Kidney tubule cell (primary cell): ENCODE results near the gene RGS7BP.
"Not testable (repeated sequence)": the region's sequence is repeated elsewhere in the genome, so short reads cannot be mapped to it uniquely, and the experiment has no call there.

Experiments
- DNase-seq: peaks from one replicate; pipeline ENCODE4 v3.0.0-alpha.2; 2018; ENCODE audit warnings: low spot score

Gene RGS7BP

GRCh38 chr5:64558641-64559040 lies 52.8 kb downstream of the RGS7BP start:
- DNase-seq: not testable (repeated sequence)

- DNase-seq: peak; percentile 61
These were observed 60.6 kb downstream of the RGS7BP start for GRCh38 chr5:64566310-64566916.

GRCh38 chr5:64569858-64570257 lies 64.0 kb downstream of the RGS7BP start:
- DNase-seq: no peak

- DNase-seq: no peak
These were observed 64.7 kb downstream of the RGS7BP start for GRCh38 chr5:64570395-64570996.

GRCh38 chr5:64575561-64575960 lies 69.7 kb downstream of the RGS7BP start:
- no peak for DNase-seq

- no peak for DNase-seq
These were observed 70.4 kb downstream of the RGS7BP start for GRCh38 chr5:64576250-64576649.

GRCh38 chr5:64585646-64586045 lies 79.8 kb downstream of the RGS7BP start:
- no peak for DNase-seq

- DNase-seq: no peak
These were observed 81.6 kb downstream of the RGS7BP start for GRCh38 chr5:64587370-64587769.

GRCh38 chr5:64592730-64593341 lies 87.0 kb downstream of the RGS7BP start:
- DNase-seq: no peak

- DNase-seq: no peak
These were observed 88.2 kb downstream of the RGS7BP start for GRCh38 chr5:64594025-64594424.

- no peak for DNase-seq
These were observed 88.8 kb downstream of the RGS7BP start for GRCh38 chr5:64594601-64595000.

GRCh38 chr5:64595031-64595855 lies 89.4 kb downstream of the RGS7BP start:
- no peak for DNase-seq

- no peak for DNase-seq
These were observed 93.4 kb downstream of the RGS7BP start for GRCh38 chr5:64599226-64599625.

GRCh38 chr5:64603676-64604075 lies 97.9 kb downstream of the RGS7BP start:
- no peak for DNase-seq

- DNase-seq: no peak
These were observed 101.1 kb downstream of the RGS7BP start for GRCh38 chr5:64606926-64607325.

GRCh38 chr5:64612344-64612961 lies 106.6 kb downstream of the RGS7BP start:
- DNase-seq: peak; percentile 64

GRCh38 chr5:64615895-64616294 lies 110.1 kb downstream of the RGS7BP start:
- peak; percentile 67 for DNase-seq

- DNase-seq: no peak
These were observed 113.8 kb downstream of the RGS7BP start for GRCh38 chr5:64619609-64620008.

GRCh38 chr5:64622991-64623390 lies 117.2 kb downstream of the RGS7BP start:
- DNase-seq: no peak

- DNase-seq: no peak
These were observed 119.9 kb downstream of the RGS7BP start for GRCh38 chr5:64625678-64626077.

- DNase-seq: no peak
These were observed 123.1 kb downstream of the RGS7BP start for GRCh38 chr5:64628901-64629300.

GRCh38 chr5:64629841-64630240 lies 124.0 kb downstream of the RGS7BP start:
- no peak for DNase-seq
